ENCODE data around the gene HS1BP3. TPM values are rescaled to one million over a fixed set of nuclear protein-coding genes. Genes with fewer than 3 reads are reported as not detected.

Gene HS1BP3
- total RNA-seq, 1 donor from 2014 or later = 21.0 TPM

DNA sequence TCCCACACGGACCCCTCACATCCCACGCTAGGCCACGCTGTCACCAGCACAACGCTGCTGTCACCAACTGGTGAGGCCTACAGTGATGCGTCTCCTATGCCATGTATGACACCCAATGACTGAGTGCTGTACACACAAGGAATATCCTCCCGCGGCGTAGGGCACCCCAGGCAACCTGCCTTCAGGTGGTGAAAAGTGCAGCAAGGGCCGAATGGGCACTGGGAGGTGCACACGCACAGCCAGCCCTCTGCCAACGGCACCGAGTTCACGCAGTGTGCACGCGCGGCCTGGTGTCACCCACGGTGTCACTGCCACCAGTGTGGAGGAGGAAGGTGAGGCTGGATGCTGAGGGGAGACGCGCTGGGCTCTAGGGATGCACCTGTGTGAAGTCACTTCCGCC lies 4.5 kb downstream of the HS1BP3 start:
- Histone ChIP-seq H3K4me3 (ENCODE audit: insufficient read depth, low read depth, low read length) (no peak overlapping the region), H3K4me1 (ENCODE audit: insufficient read depth, low read length) (peaks cover 19% of the 10 kb centered on the region), H3K36me3 (ENCODE audit: insufficient read depth, low read length) (no peaks in the 10 kb centered on the region), H3K27ac (ENCODE audit: low read depth, low read length) (no peak overlapping the region), H3K4me2 (ENCODE audit: low read length) (no peak overlapping the region), H3K79me2 (ENCODE audit: insufficient read depth, low read length) (peaks cover 16% of the 10 kb centered on the region), H3K9ac (ENCODE audit: low read length) (no peak overlapping the region), H2AFZ (ENCODE audit: low read depth, low read length) (no peak overlapping the region), H4K20me1 (ENCODE audit: insufficient read depth, low read length) (peaks cover 7% of the 10 kb centered on the region), H3K9me3 (ENCODE audit: insufficient read depth, low read depth, low read length) (no peaks in the 10 kb centered on the region), H3K27me3 (ENCODE audit: insufficient read depth, low read length) (no peaks in the 10 kb centered on the region)
- FAIRE-seq (no peak), DNase-seq (ENCODE audit: low read depth) (no peak)
- Mint-ChIP-seq H3K9me3 (ENCODE audit: unreplicated experiment) (no peaks in the 10 kb centered on the region), H3K27me3 (ENCODE audit: low read depth, unreplicated experiment) (no peaks in the 10 kb centered on the region), H3K36me3 (ENCODE audit: low read depth, unreplicated experiment) (peaks cover 7% of the 10 kb centered on the region), H3K4me3 (ENCODE audit: unreplicated experiment) (no peak overlapping the region), H3K4me1 (ENCODE audit: low read depth, unreplicated experiment) (peaks cover 24% of the 10 kb centered on the region), H3K27ac (ENCODE audit: unreplicated experiment) (no peak overlapping the region)
- TF ChIP-seq EZH2 (IDR thresholded peaks at IDR 0.05; ENCODE audit: insufficient read depth, low read length) = no peak
- TF ChIP-seq, protein P1, sequence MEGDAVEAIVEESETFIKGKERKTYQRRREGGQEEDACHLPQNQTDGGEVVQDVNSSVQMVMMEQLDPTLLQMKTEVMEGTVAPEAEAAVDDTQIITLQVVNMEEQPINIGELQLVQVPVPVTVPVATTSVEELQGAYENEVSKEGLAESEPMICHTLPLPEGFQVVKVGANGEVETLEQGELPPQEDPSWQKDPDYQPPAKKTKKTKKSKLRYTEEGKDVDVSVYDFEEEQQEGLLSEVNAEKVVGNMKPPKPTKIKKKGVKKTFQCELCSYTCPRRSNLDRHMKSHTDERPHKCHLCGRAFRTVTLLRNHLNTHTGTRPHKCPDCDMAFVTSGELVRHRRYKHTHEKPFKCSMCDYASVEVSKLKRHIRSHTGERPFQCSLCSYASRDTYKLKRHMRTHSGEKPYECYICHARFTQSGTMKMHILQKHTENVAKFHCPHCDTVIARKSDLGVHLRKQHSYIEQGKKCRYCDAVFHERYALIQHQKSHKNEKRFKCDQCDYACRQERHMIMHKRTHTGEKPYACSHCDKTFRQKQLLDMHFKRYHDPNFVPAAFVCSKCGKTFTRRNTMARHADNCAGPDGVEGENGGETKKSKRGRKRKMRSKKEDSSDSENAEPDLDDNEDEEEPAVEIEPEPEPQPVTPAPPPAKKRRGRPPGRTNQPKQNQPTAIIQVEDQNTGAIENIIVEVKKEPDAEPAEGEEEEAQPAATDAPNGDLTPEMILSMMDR (IDR thresholded peaks at IDR 0.05; ENCODE audit: insufficient read depth, low read depth, low read length) = no peak

DNA sequence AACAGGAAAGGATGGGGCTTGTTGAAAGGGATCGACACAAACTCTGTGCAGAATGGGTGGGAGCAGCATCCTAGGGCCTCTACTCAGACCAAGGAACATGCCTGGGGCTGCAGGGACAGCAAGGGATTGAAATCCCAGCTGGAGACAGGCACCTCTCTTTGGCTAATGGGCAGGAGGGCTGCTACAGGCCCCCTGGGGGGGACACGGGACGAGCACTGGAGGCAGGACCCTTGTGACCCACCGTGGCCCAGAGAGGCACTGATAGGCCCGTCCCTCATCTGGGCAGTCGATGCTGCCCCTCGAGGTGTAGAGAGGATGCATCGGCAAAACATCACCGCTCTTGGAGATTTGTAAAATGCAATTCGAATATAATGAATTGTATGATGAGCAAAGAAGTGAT lies 5.1 kb downstream of the HS1BP3 start:
- no peak for DNase-seq (ENCODE audit: low read depth)
- no peak overlapping the region for H3K4me3 ChIP-seq (ENCODE audit: insufficient read depth, low read depth, low read length)
- no peaks in the 10 kb centered on the region for H3K36me3 ChIP-seq (ENCODE audit: insufficient read depth, low read length)
- no peaks in the 10 kb centered on the region for H3K27me3 Mint-ChIP-seq (ENCODE audit: low read depth, unreplicated experiment)
- no peaks in the 10 kb centered on the region for H3K9me3 Mint-ChIP-seq (ENCODE audit: unreplicated experiment)
- peaks cover 16% of the 10 kb centered on the region for H3K79me2 ChIP-seq (ENCODE audit: insufficient read depth, low read length)
- H3K4me1 ChIP-seq (ENCODE audit: insufficient read depth, low read length) = peaks cover 23% of the 10 kb centered on the region
- peaks cover 12% of the 10 kb centered on the region for H4K20me1 ChIP-seq (ENCODE audit: insufficient read depth, low read length)
- H3K27ac Mint-ChIP-seq (ENCODE audit: unreplicated experiment) = no peak overlapping the region
- TF ChIP-seq, protein P1 (IDR thresholded peaks at IDR 0.05; ENCODE audit: insufficient read depth, low read depth, low read length) = no peak
- TF ChIP-seq EZH2 (IDR thresholded peaks at IDR 0.05; ENCODE audit: insufficient read depth, low read length) = no peak
- H3K4me2 ChIP-seq (ENCODE audit: low read length) = no peak overlapping the region
- H3K4me3 Mint-ChIP-seq (ENCODE audit: unreplicated experiment) = no peak overlapping the region
- no peak overlapping the region for H3K9ac ChIP-seq (ENCODE audit: low read length)
- no peak overlapping the region for H2AFZ ChIP-seq (ENCODE audit: low read depth, low read length)
- FAIRE-seq = no peak
- H3K27ac ChIP-seq (ENCODE audit: low read depth, low read length) = no peak overlapping the region
- H3K9me3 ChIP-seq (ENCODE audit: insufficient read depth, low read depth, low read length) = no peaks in the 10 kb centered on the region
- H3K27me3 ChIP-seq (ENCODE audit: insufficient read depth, low read length) = no peaks in the 10 kb centered on the region
- H3K4me1 Mint-ChIP-seq (ENCODE audit: low read depth, unreplicated experiment) = peaks cover 27% of the 10 kb centered on the region
- peaks cover 7% of the 10 kb centered on the region for H3K36me3 Mint-ChIP-seq (ENCODE audit: low read depth, unreplicated experiment)

DNA sequence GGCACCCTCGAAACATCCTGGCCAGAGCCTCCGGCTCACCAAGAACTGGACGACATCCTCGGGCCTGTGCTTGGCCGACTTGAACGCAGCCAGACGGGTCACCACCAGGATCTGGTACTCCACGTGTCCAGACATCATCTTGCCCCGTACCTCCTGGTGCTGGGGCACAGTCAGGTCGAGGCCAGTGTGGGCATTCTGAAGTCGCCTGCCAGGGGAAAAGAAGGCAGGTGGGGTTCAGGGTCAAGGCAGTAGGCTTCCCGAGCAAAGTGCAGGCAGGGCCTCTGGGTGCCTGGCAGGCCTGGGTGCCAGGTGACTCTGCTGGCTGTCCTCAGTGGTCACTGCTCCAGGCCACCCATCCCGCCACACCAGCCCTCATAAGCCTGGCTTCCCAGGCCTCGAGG lies 5.6 kb downstream of the HS1BP3 start:
- peaks cover 21% of the 10 kb centered on the region for H3K4me1 ChIP-seq (ENCODE audit: insufficient read depth, low read length)
- peaks cover 16% of the 10 kb centered on the region for H3K79me2 ChIP-seq (ENCODE audit: insufficient read depth, low read length)
- no peaks in the 10 kb centered on the region for H3K36me3 ChIP-seq (ENCODE audit: insufficient read depth, low read length)
- no peak for DNase-seq (ENCODE audit: low read depth)
- no peak for FAIRE-seq
- no peak overlapping the region for H3K4me2 ChIP-seq (ENCODE audit: low read length)
- H3K9me3 Mint-ChIP-seq (ENCODE audit: unreplicated experiment) = no peaks in the 10 kb centered on the region
- H3K4me3 Mint-ChIP-seq (ENCODE audit: unreplicated experiment) = no peak overlapping the region
- no peaks in the 10 kb centered on the region for H3K9me3 ChIP-seq (ENCODE audit: insufficient read depth, low read depth, low read length)
- H3K27ac Mint-ChIP-seq (ENCODE audit: unreplicated experiment) = no peak overlapping the region
- no peaks in the 10 kb centered on the region for H3K27me3 ChIP-seq (ENCODE audit: insufficient read depth, low read length)
- no peaks in the 10 kb centered on the region for H3K27me3 Mint-ChIP-seq (ENCODE audit: low read depth, unreplicated experiment)
- H4K20me1 ChIP-seq (ENCODE audit: insufficient read depth, low read length) = peaks cover 14% of the 10 kb centered on the region
- H3K9ac ChIP-seq (ENCODE audit: low read length) = no peak overlapping the region
- H3K4me1 Mint-ChIP-seq (ENCODE audit: low read depth, unreplicated experiment) = peaks cover 25% of the 10 kb centered on the region
- peaks cover 7% of the 10 kb centered on the region for H3K36me3 Mint-ChIP-seq (ENCODE audit: low read depth, unreplicated experiment)
- H3K27ac ChIP-seq (ENCODE audit: low read depth, low read length) = no peak overlapping the region
- no peak for TF ChIP-seq EZH2 (IDR thresholded peaks at IDR 0.05; ENCODE audit: insufficient read depth, low read length)
- TF ChIP-seq, protein P1 (IDR thresholded peaks at IDR 0.05; ENCODE audit: insufficient read depth, low read depth, low read length) = no peak
- H2AFZ ChIP-seq (ENCODE audit: low read depth, low read length) = no peak overlapping the region
- no peak overlapping the region for H3K4me3 ChIP-seq (ENCODE audit: insufficient read depth, low read depth, low read length)

Data from astrocyte (in vitro differentiated cells and primary cell).